GM21723 (cell line): ENCODE results near the gene LRRC27.
"Not testable (repeated sequence)": the region's sequence is repeated elsewhere in the genome, so short reads cannot be mapped to it uniquely, and the experiment has no call there.

Experiments used
- ATAC-seq: cut with Tn5 transposase; IDR thresholded peaks from one replicate; pipeline ENCODE4 v1.9.1; 2021; ENCODE audit warnings: mild to moderate bottlenecking, moderate library complexity; ENCODE audit not compliant: unreplicated experiment

Gene LRRC27

DNA sequence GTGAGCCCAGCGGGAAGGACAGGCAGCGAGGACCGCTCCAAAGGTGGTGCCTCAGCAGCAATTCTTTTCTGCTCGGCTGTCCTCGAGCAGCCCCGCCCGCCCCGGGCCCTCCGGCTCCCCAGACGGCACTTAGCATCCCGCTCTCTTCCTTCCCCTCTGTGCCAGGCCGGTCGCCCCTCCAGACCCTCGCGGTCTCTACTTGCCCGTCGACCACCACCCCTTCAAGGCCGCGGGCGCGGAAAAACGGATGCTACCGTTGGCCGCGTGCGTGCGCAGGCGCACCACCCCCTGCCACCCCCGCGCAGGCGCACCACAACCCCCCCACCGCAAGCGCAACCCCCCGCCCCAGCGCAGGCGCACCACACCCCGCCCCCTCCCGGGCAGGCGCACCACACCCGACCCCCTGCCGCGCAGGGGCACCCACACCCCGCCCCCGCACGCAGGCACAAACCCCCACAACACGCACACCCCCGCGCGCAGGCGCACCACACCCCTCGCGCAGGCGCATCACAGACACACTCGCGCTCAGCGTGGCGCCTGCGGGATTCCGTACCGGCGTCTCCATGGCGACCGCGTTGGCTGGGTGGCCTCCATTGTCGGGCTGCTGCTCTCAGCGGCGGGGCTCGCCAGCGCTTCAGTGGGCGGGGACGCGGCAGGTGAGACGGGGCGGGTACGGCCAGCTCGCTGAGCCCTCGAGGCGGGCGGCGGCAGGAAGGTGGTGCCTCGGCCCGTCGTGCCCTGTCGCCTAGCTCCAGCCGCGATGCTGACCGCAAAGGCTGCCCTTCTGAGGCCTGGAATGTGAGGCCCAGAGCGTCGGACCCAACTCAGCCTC lies at the start of gene LRRC27:
Gene LRRC27, plus strand, starts transcription at position 593 of the 832 bp plus-strand sequence. CDS start 1,332 bp downstream, outside the sequence.
- peak; percentile 65 for ATAC-seq

DNA sequence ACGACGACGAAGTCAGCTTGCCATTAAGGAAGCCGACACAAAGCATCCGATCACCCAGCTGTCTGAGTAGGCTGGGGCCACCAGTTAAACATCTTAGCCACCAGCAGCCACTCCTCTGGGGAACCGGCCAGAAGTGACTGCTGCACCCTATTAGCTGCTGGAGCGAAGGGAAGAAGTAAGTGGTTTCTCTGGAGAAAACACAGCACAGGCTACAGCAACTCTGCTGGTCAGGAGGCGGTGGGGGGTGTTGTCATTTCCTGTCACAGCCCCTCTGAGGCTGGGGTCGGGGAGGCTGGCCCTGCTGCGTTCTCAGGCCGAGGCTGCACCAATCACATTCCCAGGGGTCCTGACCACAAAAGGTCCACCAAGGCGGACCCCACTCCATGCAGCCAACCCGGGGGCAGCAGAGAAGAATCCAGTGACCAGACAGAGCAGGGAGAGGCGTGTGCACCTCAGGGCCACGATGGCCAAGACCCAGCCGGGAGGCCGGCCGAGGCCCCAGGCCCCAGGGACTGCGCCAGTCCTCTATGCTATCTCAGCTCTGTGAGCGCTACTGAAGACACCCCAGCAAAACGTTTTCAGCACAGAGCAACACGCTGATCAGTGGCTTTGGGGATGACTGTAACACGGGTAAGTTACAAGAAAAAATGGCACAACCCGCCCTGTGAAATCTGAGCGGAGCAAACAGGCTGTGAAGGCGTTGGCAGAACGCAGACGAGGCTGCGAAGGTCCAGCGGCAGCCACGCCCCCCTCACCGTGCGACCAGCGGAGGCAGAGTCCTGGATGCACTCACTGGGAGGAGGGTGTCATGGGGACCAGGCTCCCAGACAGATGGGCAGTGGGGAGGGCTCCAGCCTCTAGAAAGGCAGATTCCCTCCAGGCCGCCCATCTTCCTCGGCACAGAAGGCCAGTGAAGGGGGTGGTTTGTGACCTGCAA lies 49.1 kb upstream of the LRRC27 start:
- no peak for ATAC-seq

DNA sequence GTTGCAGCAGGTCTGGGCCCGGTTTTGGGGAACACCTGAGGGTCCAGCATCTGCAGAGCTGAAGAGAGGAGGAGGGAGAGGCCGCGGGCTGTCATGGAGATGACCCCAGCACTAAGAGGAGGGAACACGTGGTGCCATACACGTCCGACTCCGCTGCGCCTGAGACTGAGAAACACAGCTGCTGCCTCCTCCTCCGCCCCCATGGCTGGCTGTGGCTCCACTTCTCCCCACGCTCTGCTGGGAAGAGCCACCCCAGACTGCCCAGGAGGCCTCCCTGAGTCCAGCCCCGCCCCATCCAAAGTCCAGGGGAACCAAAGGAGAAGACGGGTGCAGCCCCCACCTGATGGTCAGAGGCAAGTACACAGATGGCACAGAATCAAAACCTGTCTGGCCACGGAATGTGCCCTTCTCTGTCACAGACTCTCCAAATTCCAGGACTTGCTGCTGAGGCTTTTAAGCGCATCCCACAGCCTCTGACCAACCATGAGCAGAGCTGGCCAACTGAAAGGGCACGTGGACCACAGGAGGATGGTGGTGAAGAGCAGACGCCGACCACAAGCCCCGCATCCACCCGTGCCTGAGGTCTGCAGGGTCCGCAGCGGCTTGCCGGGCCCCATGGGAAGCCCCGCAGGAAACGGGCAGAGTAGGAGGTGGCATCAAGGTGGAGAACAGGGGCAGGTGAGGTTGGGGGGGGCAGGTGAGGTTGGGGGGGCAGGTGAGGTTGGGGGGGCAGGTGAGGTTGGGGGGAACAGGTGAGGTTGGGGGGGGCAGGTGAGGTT lies 48.2 kb upstream of the LRRC27 start:
- ATAC-seq = no peak

DNA sequence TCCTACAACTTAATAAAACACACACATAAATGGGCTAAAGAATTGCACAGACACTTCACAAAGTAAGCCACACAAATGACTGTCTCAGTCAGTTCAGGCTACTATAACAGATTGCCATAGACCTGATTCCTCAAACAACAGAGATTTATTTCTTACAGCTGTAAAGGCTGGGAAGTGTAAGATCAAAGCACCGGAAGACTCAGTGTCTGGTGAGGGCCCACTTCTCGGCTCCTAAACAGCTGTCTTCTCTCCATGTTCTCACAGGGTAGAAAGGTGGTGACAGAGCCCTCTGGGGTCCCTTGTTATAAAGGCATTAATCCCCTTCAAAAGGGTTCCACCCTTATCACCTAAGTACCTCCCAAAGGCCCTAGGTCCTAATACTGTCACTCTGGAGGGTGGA lies 42.6 kb upstream of the LRRC27 start:
- no peak for ATAC-seq

DNA sequence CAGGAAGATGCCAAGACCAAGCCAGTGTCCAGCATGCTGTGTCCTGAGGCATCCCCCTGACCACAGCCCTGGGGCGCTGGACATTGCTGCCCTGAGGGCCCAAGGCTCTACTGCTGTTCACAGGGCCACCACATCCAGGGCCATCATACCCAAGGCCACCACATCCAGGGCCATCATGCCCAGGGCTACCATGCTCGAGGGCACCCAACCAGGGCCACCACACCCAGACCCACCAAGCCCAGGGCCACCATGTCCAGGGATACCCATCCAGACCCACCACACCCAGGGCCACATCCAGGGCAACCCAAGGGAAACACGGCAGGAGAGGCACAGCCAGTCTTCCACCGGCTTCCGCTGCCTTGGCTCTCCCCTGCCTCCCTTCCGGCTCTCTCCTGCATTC lies 41.4 kb upstream of the LRRC27 start:
- ATAC-seq = no peak

DNA sequence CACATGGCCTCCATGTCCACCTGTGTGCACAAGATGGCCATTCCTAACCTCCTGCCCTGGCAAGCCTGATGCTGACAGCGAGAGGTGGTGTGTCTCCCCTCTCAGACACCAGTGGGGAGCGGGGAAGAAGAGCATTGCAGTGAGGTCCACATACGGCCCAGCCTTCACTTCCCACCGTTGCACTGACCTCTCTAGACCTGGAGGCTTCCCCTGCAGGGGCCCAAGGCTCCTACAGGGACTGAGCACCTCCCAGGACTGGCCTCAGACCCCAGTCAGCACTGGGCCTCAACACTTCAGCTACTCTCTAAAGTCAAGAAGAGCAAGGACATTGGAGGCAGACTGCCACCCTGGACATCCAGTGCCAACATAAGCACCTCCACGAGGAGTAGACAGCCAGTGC lies 40.2 kb upstream of the LRRC27 start:
- no peak for ATAC-seq

DNA sequence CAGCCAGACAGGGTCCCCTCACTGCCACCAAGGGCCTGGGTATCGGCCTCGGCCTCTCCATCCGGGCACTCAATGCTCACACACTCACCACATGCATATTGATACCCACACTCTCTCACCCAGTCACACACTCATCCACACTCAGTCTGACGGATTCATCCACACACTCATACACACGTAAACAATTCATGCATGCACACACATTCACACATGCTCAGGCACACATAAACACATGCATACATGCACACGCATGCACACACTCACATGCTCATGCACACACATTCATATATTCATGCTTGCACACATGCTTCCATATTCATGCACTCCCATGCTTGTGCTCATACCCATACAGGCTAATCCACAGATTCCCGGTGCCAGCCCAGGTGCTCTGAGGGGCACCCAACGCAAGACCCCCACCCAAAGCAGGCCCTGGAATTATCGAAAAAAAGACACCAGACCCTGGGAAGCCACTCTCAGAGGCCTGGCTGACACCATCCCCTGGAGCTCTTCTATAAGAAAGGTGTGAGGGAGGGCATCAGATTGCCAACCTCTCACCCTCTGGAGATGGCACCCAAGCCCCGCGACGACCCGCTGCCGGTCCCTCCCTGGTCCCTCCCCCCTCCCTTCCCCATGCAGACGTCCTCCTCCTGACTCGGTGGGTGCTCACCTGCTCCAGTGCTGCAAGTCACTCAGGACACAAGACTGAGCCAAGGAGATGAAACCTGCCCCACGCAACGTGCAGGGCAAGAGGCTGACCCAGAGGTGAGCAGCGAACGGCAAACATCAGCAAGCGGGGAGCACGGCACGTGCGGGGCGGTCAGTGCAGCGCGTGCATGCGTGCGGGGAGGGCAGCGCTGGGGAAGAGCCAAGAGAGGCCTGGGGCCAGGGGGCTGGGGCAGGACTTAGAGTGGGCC lies 39.4 kb upstream of the LRRC27 start:
- no peak for ATAC-seq

DNA sequence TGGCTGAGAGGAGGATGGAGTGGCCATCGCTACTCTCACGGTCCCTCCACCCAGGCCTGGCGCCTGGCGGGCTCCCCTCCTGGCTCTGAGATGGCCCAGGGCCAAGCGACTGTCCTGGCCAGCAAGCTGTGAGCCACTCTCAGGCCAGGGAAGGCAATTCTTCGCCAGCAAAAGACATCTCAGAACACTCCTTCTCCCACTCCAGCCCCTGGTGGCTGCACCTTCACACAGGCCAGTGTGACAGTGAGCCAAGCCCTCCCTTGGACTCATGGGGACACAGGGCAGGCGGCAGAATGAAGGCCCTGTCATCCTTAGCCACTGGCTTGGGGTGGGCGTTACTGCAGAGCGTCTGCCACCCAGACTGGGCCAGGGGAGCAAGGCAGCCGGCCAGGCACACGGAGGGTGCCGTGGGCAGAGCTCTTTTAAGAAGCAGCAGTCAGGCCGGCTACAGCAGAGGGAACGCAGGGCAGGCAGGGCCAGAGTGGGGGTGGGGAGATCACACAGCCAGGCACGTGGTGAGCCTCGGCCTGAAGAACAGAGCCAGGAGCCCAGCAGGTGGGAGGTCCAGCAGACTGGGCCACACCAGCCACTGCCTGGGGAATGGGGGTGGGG lies 38.7 kb upstream of the LRRC27 start:
- no peak for ATAC-seq

DNA sequence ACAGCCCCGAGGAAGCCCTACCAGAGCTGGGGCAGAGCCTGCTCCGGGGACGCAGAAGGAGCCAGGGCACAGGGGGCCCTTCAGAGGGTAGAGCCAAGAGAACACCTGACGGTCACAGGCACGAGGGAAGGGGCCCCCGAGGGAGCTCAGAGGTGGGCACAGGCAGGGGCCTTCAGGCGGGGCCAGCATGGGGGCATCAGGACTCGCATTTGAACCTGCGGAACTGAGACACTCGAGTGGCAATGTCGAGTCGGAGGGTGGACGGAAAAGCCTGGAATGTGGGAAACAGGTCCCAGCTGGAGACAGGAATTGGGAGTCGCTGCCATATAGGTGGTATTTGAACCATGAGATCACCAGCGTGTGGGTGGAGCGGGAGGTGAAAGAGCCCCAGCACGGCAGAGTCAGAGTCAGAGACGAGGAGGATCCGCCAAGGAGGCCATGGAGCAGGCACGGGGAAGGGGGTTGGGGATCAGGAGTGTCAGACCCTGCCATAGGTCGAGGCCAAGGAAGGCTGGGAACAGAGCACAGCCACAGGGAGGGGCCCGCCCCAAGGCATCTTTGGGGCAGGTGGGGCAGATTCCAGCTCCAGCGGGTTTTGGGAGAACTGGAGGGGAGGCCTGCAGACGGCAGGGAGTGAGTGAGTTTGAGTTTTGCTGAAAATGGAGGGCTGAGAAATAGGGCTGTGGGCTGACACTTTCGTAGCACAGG lies 38.0 kb upstream of the LRRC27 start:
- no peak for ATAC-seq

DNA sequence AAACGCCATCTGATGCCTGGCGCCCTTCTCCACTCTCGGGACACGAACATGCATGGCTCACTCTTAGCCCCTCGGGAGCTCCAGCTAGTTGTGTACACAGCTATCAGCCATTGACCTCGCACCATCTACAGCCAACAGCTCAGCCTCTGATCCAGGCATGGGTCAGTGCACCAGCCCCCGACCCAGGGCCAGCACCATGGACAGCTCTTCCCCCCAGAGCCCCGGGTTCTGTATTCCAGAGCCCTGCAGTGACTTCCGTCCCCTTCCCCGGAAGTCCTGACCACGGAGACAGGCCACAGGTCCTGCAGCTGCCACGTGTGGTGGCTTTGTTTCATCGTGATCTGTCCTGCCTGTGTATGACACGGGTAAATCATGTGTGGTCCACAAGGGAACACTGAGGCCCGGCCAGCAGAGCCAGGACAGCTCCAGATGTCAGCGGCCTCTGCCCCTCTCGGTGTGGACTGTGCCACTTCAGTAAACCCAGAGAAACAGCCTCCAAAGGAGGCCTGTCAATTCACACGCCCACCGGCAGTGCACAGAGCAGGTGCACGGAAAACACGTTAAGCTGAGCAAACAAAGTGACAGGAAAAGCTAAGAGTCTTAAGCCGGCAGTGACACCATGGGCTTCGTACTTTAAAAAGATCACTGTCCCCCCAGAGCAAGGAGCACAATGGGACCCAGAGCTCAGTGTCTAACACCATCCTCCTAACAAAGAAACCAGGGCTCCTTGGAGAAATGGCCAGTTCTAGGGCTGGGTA lies 37.3 kb upstream of the LRRC27 start:
- no peak for ATAC-seq

DNA sequence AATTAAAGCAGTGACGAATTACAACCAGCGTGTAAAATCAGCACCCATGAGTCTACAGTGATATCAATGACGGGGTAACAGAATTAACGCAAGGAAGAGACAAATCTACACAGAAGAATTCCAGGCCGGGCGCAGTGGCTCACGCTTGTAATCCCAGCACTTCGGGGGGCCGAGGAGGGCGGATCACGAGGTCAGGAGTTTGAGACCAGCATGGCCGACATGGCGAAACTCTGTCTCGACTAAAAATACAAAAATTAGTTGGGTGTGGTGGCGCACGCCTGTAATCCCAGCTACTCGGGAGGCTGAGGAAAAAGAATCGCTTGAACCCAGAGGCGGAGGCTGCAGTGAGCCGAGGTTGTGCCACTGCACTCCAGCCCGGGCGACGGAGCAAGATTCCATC lies 36.5 kb upstream of the LRRC27 start:
- not testable (repeated sequence) for ATAC-seq

DNA sequence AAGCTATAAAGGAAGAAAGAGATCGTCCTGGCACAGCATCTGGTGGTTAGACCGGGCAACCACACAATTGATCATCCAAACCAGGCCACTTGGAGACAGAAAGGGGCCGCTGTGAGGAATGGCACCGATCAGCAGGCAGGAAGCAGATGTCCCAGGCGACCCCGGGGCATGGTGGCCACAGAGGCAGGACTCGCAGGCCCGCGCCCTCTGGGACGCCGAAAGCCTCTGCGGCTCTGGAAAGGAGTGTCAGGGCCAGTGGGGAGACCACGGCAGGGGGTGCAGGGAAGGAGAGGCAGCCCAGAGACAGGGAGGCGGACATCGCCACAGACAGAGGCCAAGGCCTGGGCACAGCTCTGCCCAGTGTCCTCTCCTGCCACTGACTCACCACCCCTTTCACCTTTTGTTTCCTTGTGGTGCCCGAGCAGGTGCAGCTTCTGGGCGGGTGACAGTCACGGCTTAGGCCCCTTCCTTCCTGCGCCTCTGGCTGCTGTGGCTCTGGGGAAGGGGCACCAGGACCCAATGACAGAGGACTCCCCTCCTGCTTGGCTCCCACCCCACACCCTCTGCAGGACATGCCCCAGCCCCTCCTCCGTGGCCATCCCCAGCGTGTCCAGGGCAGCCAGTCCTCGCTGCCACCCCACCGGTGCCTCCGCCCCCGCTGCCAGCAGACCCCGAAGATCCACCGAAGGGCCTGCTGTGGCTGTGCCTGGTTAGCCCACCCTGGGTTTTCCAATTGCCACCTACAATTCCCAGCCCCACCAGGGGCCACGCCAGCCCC lies 35.1 kb upstream of the LRRC27 start:
- no peak for ATAC-seq

DNA sequence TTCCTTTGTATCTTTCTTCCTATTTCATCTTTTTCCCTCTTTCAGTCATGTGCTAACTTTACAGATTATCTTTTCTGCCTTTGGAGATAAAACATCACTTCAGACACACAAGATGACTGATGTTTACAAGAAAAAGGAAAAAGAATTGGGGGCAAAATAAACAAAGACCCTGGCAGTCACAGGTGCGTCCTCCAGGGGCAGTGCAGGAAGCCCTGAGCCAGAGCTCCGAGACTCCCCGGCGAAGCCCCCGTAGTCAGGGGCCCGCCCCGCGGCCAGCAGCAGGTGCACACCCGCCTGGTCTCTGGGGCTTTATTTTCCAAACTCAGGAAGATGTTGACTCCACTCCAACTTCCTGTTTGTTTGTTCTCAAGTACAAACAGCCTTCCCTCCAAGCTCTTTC lies 34.5 kb upstream of the LRRC27 start:
- no peak for ATAC-seq

DNA sequence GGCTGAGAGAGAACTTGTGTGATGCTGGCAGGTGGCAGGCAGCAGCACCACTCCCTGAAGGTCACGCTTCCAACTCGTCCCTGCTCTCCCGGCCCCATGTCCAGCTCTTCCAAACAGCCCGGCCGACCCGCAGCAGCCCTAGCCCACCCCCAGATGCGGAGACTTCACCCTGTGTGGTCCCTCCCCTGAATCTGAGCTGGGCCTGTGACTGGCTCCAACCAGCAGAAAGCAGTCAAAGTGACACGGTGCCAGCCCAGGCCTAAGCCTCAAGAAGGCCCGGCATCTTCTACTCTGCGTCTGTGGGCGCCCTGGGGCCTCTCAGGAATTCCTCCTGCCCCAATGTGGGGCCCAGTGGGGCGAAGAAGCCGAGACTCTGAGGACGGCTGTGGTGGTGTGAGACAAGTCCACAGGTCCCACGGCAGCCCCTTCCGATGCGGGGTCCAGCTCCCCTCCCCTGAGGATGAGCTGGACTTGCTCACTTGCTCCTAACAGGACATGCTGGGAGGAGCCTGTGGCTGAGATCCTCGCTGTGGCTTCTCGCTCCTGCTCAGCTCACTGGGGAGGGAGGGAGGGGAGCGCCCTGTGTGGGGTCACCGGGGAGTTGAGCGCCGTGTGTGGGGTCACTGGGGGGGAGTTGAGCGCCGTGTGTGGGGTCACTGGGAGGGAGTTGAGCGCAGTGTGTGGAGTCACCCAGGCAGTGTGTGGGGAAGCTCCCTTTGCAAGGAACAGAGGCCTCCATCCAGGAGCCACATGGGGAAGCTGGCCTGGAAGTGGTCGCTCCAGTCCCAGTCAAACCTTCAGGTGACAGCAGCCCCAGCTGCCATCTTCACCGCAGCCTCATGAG lies 33.7 kb upstream of the LRRC27 start:
- no peak for ATAC-seq

DNA sequence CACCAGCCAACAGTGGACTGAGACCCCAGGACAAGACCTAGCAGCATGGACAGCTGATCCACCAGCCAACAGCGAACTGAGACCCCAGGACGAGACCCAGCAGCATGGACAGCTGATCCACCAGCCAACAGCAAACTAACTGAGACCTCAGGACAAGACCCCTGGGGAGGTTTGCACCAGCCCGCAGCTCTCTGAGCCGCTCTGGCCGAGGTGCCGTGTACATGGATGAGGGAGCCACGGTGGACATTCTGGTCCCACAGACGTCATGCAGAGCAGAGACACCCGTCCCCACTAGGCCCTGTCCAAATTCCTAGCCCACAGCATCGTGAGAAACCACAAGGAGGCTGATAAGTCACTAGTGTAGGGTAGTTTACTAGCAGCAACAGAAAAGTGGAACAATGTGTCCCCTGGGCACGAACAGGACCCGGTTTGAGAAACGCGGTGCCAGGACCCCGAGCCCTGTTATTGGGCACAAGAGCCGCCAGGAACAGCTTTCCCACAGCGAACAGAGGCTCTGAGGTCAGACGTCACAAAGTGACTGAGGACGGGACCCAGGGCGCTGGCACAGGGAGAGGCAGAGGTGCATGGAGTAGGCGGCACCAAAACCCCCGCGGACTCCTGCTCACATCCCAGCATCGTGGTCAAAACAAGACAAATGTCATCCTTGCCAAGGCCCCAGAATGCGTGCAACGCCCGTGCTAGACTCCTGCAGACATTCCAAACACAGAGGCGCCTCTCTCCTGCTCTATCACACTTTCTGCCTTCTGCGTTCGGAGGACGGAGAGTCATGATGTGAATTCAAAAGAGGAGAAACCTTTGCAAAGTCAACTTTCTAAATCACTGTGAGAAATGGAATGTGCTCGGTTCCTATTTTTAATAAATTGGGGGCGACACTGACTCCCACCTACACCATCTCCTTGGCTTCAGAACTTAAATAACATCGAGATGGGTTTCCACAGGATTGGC lies 32.3 kb upstream of the LRRC27 start:
- no peak for ATAC-seq
